Measurements from ENCODE around the gene CASTOR1.

The CASTOR1 gene

DNA sequence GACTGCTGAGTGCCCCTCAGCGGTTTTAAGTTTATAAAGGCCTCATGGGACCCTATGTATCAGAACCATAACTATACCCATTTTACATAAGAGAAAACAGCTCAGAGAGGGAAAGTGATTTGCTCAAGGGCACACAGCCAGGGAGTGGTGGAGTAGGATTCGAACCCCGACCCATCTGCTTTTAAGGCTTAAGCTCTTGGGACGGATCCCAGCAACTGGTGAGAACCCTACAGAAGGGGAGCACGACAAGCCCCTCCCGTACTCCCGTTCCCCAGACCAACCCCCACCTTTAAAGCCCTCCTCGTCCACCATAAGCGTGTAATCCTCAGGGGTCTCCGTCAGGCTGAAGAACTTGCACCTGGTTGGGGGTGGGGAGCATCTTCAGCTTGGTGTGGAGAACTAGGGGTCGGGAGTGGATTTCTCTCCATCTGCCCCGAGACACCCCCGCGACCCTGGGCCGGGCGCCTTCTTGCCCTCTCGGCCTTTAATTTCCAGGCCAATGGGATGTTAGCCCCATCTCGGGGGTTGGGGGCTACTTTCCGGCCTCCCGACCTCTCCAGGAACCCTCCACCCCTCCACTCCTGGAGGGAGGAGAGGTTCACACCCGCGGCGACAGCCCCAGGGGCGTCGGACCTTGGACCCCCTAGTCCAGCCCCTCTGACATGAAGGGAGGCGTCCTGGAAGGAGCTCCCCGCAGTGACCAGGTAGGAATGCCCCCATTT lies 725 bp downstream of the CASTOR1 start:
- peak overlapping the region; percentile 61 for H3K4me3 ChIP-seq (ENCODE audit: low read length)
- TF ChIP-seq ZNF274 (IDR thresholded peaks at IDR 0.05; ENCODE audit: low read depth, low read length) = no peak

DNA sequence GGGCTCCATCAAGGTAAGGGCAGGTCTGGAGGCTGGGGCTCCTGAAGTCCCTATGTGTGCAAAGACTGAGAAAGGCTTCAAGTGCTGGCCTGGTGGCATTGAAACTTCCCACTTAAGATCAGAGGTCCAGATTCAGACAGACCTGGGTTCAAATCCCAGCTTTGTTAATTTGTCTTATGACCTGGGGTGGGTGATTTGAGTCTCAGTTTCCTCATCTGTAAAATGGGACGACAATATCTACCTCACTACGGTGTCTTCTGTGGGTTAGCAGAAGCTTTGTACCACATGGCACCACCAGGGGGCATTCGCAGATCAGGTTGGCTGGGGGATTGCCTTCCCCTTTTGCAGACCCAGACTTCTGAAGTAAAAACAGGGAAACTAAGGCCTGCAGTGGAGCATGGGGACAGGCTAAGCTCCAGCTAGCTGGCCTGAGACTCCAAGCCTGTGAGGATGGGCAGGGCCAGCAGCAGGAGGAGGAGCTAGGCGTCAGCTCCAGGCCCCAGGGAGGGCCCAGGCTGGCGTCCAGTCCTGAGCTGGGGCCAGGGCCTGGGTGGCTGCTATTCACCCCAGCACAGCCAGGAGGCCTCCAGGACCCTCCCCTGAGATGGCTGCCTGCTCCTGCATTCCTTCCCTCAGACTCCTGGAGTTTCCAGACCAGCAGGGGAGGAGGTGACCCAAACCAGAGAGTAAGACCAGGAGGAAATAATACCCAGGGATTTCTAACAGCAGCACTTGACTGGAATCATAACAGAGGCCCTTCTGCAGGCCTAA lies 1.5 kb downstream of the CASTOR1 start:
- H3K4me3 ChIP-seq (ENCODE audit: low read length) = no peak overlapping the region; the same call in 1 of the 2 replicates
- no peak for TF ChIP-seq ZNF274 (IDR thresholded peaks at IDR 0.05; ENCODE audit: low read depth, low read length)

GRCh38 chr22:30286813-30287647 lies 2.3 kb downstream of the CASTOR1 start:
- H3K4me3 ChIP-seq (ENCODE audit: low read length) = no peak overlapping the region

GRCh38 chr22:30286331-30286730 lies 3.0 kb downstream of the CASTOR1 start:
- no peak for TF ChIP-seq ZNF274 (IDR thresholded peaks at IDR 0.05; ENCODE audit: low read depth, low read length)
- H3K4me3 ChIP-seq (ENCODE audit: low read length) = no peak overlapping the region

More at GRCh38 chr22:30286813-30287647, 2.3 kb downstream of the CASTOR1 start:
- TF ChIP-seq ZNF274 (IDR thresholded peaks at IDR 0.05; ENCODE audit: low read depth, low read length) = no peak

DNA sequence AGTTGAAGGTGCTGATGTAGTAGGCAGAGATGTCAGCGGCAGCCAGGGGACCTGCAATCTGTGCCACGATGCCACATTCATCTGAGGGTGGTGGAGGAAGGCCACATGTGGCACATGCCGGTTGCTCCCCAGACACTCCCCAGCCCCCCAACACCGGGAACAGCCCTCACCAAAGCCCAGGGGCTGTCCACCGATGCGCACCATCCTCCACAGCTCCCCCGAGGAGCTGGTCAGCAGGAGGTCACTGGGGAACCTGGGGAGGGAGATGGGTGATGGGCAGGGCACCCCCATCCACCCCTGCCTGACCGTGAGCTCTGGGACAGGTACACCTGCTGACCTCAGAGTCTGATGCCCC lies 3.5 kb downstream of the CASTOR1 start:
- TF ChIP-seq ZNF274 (IDR thresholded peaks at IDR 0.05; ENCODE audit: low read depth, low read length) = no peak

GRCh38 chr22:30285176-30285845 lies 4.0 kb downstream of the CASTOR1 start:
- no peak for TF ChIP-seq ZNF274 (IDR thresholded peaks at IDR 0.05; ENCODE audit: low read depth, low read length)
- H3K4me3 ChIP-seq (ENCODE audit: low read length) = no peak overlapping the region

More for the DNA sequence above, 3.5 kb downstream of the CASTOR1 start:
- H3K4me3 ChIP-seq (ENCODE audit: low read length) = no peak overlapping the region

DNA sequence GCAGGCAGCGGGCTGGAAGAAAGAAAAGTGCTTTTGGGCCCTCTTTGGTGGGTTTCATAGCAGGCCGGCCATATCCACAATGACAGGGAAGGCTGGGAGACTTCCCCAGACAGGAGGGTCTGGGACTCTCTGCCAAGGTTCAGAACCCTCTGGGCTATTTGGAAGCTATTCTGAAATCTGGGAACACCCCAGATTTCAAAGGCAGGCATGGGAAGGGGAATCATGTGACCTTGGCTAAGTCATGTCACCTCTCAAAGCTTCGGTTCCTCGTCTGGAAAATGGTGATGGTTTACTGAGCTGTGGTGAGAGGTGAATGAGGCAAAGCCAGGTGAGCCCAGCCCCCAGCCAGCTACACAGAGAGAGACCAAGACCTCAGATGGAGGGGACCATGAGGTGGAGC lies 4.6 kb downstream of the CASTOR1 start:
- TF ChIP-seq ZNF274 (IDR thresholded peaks at IDR 0.05; ENCODE audit: low read depth, low read length) = no peak

DNA sequence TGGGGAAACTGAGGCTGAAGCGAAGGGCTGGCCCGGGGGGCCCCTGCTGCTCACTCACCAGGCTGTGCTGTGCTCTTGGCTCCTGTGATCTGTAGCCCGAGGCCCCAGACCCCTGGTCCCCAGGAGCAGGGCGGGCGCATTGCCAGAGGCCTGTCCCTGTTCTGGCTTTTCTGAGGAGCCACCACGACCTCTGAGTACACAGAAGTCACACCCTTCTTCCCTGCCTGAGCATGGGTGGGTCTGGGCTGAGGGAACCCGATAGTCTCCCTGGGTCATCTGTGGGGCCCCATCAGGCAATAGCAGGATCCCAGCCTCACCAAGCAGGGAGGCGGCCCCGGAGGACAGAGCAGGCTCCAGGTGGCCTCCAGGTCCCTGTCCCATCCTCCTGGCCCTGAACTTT lies 5.1 kb downstream of the CASTOR1 start:
- TF ChIP-seq ZNF274 (IDR thresholded peaks at IDR 0.05; ENCODE audit: low read depth, low read length) = no peak
- no peak overlapping the region for H3K4me3 ChIP-seq (ENCODE audit: low read length)

More for the DNA sequence above, 4.6 kb downstream of the CASTOR1 start:
- H3K4me3 ChIP-seq (ENCODE audit: low read length) = no peak overlapping the region

DNA sequence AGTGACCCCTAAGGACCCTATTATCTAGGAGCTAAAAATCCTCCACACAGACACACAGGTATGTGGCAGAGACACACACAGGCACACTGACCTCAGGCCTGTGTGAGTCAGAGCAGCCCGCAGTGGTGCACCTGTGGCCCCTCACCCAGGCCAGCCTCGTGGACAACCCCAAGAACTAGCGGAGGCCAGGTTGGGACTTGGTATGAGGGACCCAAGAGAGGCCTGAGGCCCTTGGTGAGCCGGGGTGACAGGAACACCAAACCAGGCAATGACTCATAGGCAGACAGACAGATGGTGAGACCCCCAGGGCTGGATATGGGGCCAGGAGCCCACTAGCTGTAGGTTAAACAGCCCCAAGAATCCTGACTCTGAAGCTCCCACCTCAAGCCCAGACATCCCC lies 6.0 kb downstream of the CASTOR1 start:
- H3K4me3 ChIP-seq (ENCODE audit: low read length) = no peak overlapping the region
- TF ChIP-seq ZNF274 (IDR thresholded peaks at IDR 0.05; ENCODE audit: low read depth, low read length) = no peak

DNA sequence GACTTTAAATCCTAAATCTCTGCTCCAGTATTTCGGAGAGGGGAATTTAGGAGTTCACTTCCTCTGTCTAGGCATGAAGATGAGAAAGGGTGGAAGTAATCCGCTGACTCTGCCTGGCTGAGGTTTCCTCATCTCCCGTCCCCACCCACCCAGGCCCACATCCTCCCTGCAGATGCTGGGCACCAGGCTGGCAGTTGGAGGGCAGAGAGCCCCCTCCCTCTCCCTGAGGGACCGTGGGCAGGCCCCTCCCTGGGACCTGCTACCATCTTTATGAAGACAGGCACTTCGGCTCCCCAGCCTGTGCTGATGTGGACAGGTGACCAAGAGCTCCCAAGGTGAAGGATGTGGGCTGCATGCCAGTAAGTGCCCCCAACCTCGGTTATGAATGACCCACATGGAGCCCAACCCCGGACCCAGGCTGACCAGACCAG lies 6.7 kb downstream of the CASTOR1 start:
- TF ChIP-seq ZNF274 (IDR thresholded peaks at IDR 0.05; ENCODE audit: low read depth, low read length) = no peak
- no peak overlapping the region for H3K4me3 ChIP-seq (ENCODE audit: low read length)

- no peak for TF ChIP-seq ZNF274 (IDR thresholded peaks at IDR 0.05; ENCODE audit: low read depth, low read length)
- no peak overlapping the region for H3K4me3 ChIP-seq (ENCODE audit: low read length)
Observed at GRCh38 chr22:30280505-30280904, 8.8 kb downstream of the CASTOR1 start.

GRCh38 chr22:30279932-30280331 lies 9.4 kb downstream of the CASTOR1 start:
- TF ChIP-seq ZNF274 (IDR thresholded peaks at IDR 0.05; ENCODE audit: low read depth, low read length) = no peak
- H3K4me3 ChIP-seq (ENCODE audit: low read length) = no peak overlapping the region

DNA sequence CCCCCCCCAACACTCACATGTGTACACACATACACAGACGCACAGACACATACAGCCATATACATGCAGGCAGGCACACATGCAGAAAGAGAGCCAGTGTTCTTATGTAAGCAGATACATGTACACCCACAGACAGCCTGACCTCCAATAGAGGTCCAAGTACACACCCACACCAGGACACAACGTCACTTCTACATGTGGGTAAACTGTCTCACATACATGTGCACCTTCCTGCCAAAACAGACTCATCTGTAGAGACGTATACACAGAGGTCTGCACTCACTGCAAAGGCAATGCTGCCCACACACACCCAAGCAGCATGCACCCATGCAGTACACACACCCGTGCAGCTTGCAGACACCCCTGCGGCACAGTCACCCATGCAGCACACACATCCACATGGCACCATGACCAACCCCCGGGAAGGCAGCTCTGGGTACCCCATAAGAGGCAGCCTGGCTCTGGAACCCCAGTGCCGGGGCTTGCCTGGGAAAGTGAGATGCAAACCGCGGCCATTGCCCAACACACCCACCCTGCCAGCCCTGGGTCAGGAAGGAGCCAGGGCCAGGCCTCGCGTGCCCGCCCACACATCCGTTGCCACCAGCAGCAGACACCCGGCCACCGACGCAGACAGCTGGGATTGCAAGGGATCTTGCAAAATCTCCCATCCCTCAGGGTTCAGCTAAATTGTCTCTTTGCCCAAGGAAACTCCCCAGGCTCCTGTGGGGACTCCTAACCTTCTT lies 10.1 kb downstream of the CASTOR1 start:
- TF ChIP-seq ZNF274 (IDR thresholded peaks at IDR 0.05; ENCODE audit: low read depth, low read length) = no peak
- H3K4me3 ChIP-seq (ENCODE audit: low read length) = no peak overlapping the region
